HepG2 (cell line): Measurements from ENCODE around the gene TAMALIN. TPM values are rescaled to one million over a fixed set of nuclear protein-coding genes. Genes with fewer than 3 reads are reported as not detected.

Experiments used
- ATAC-seq: fragments of 200-7000 bp; cut with Tn5 transposase; 3 replicates; pipeline ENCODE4 v1.9.1; 2020; ENCODE audit warnings: mild to moderate bottlenecking, moderate library complexity
- BruUV-seq: library from RNA; stranded (reverse); fragments of 400-500 nt; replicated peaks from 2 replicates; lab custom pipeline; 2021; lab: Mats Ljungman, UMichigan
- CTCF ChIA-PET: fragments of 300-600 bp; formaldehyde crosslinking; extraction: SDS; loops from one replicate; lab custom pipeline; 2021; ENCODE audit warnings: low total read pairs, inconsistent platforms, low intra/inter-chr PET ratio; lab: Yijun Ruan, JAX
- POLR2A ChIA-PET: fragments of 350-600 bp; sonication (Branson Sonifier 250); formaldehyde crosslinking; loops from one replicate; lab custom pipeline; 2020; ENCODE audit warnings: antibody characterized with exemption, inconsistent platforms; lab: Yijun Ruan, JAX
- DNase-seq: peaks from one replicate; pipeline ENCODE4 v3.0.0-alpha.2; 2015; ENCODE audit warnings: low spot score
- FAIRE-seq: peaks from 3 replicates; lab custom pipeline; 2011; peaks lifted over from hg19 to GRCh38; lab: Jason Lieb, UNC
- H2AFZ ChIP-seq: one replicate; pipeline ENCODE4 v1.6.1; 2011; ENCODE audit warnings: low read length, inconsistent platforms
- H3K27ac ChIP-seq: fragments of 300-600 bp; 3 replicates; pipeline ENCODE4 v1.8.0; 2011; ENCODE audit warnings: mixed run types, mild to moderate bottlenecking, mixed read lengths, low read length, inconsistent platforms; ENCODE audit not compliant: insufficient read depth; ENCODE audit errors: extremely low read length
- H3K27me3 ChIP-seq, 2 experiments: fragments of 200-600 bp in 1 of 2; 2 replicates in 1 of 2; 3 replicates in 1 of 2; pipeline versions ENCODE4 v1.6.0 to v1.8.0; 2011; ENCODE audit warnings: low read length in 2 of 2, mild to moderate bottlenecking in 2 of 2, moderate library complexity in 2 of 2, inconsistent platforms in 1 of 2; ENCODE audit not compliant: insufficient read depth in 2 of 2, control insufficient read depth in 1 of 2
- H3K36me3 ChIP-seq, 2 experiments: fragments of 200-600 bp in 1 of 2; replicated peaks in 1 of 2; 2 replicates in 1 of 2; 3 replicates in 1 of 2; pipeline versions ENCODE4 v1.5.1 to v1.8.0; 2011; ENCODE audit warnings: low read length in 2 of 2, inconsistent platforms in 1 of 2; ENCODE audit not compliant: insufficient read depth in 2 of 2, control insufficient read depth in 1 of 2
- H3K4me1 ChIP-seq: 2 replicates; pipeline ENCODE4 v1.5.1; 2012; ENCODE audit warnings: low read length, inconsistent platforms; ENCODE audit not compliant: insufficient read depth
- H3K4me2 ChIP-seq: 2 replicates; pipeline ENCODE4 v1.6.0; 2011; ENCODE audit warnings: low read depth, low read length, inconsistent platforms
- H3K4me3 ChIP-seq, 3 experiments: fragments of 200-600 bp in 1 of 3; sonication (generic), shearing (Covaris generic) in 1 of 3; replicated peaks in 1 of 3; 2 replicates each; pipeline ENCODE4 v1.5.1; 2011 to 2016; ENCODE audit warnings: low read length in 3 of 3, inconsistent platforms in 2 of 3, low read depth in 2 of 3, mild to moderate bottlenecking in 2 of 3, control low read depth in 1 of 3, mixed read lengths in 1 of 3; ENCODE audit not compliant: insufficient read depth in 1 of 3
- H3K79me2 ChIP-seq: one replicate; pipeline ENCODE4 v1.6.1; 2011; ENCODE audit warnings: low read length, inconsistent platforms; ENCODE audit not compliant: insufficient read depth
- H3K9ac ChIP-seq: 2 replicates; pipeline ENCODE4 v1.6.0; 2011; ENCODE audit warnings: mild to moderate bottlenecking, low read depth, low read length, inconsistent platforms; ENCODE audit not compliant: insufficient read depth
- H3K9me3 ChIP-seq: 2 replicates; pipeline ENCODE4 v1.5.1; 2012; ENCODE audit warnings: mild to moderate bottlenecking, low read length
- H4K20me1 ChIP-seq: 2 replicates; pipeline ENCODE4 v1.6.0; 2011; ENCODE audit warnings: inconsistent platforms, mild to moderate bottlenecking, low read length, moderate library complexity; ENCODE audit not compliant: insufficient read depth
- AGO2 ChIP-seq: fragments of 200-400 bp; formaldehyde crosslinking; optimal IDR thresholded peaks from 2 replicates; pipeline ENCODE3; 2017; ENCODE audit warnings: mild to moderate bottlenecking, low read depth, low read length, moderate library complexity
- DMAP1 ChIP-seq: IDR thresholded peaks from 2 replicates; pipeline ENCODE4 v1.6.1; 2016
- ELF1 ChIP-seq: sonication (generic); formaldehyde crosslinking; IDR thresholded peaks from 2 replicates; pipeline ENCODE4 v1.4.0; 2020; ENCODE audit warnings: missing genetic modification reagents
- KDM3A ChIP-seq: IDR thresholded peaks from 2 replicates; pipeline ENCODE4 v1.6.1; 2018; ENCODE audit warnings: low read depth, missing compliant biosample characterization
- MTF1 ChIP-seq: sonication (generic); formaldehyde crosslinking; IDR thresholded peaks from 2 replicates; pipeline ENCODE4 v1.5.0; 2020; ENCODE audit warnings: missing genetic modification reagents
- NFYB ChIP-seq: sonication (generic); formaldehyde crosslinking; IDR thresholded peaks from 2 replicates; pipeline ENCODE4 v1.4.0; 2020; ENCODE audit warnings: missing genetic modification reagents
- RBFOX2 ChIP-seq: fragments of 200-400 bp; formaldehyde crosslinking; IDR thresholded peaks from 2 replicates; pipeline ENCODE4 v1.6.1; 2017; ENCODE audit warnings: low read depth, mild to moderate bottlenecking, low read length
- ZNF569 ChIP-seq: sonication (generic); formaldehyde crosslinking; IDR thresholded peaks from 2 replicates; pipeline ENCODE4 v1.5.0; 2020; ENCODE audit warnings: mild to moderate bottlenecking, missing genetic modification reagents, moderate library complexity, borderline replicate concordance
- WGBS: methylation state at CpG from one replicate; pipeline ENCODE4 v1.1.6; 2017; ENCODE audit warnings: low lambda C conversion rate; 5-methylcytosine and 5-hydroxymethylcytosine counted together
- in situ Hi-C: cut with HindIII; loops from 2 replicates; pipeline ENCODE4 v1.10.0; 2017; ENCODE audit warnings: low pct_unique_long_range_greater_than_20kb; ENCODE audit not compliant: extremely low pct_ligation_motif_present
- intact Hi-C: fragments of 100-400 bp; cut with micrococcal nuclease; formaldehyde crosslinking; loops from one replicate; pipeline ENCODE4 v1.10.0; 2022; ENCODE audit not compliant: unreplicated experiment
- polyA plus RNA-seq, 8 experiments: library from polyadenylated mRNA; depleted of rRNA in 3 of 8; stranded (reverse) in 7 of 8; unstranded in 1 of 8; fragments of >200 nt; fragmentation: Illumina TruSeq in 4 of 8; extraction: Trizol in 4 of 8; gene quantifications; 2 replicates each; pipeline versions ENCODE4 v1.2.1 to v1.2.3, GENCODE V29; 2011 to 2016; ENCODE audit warnings: low read depth in 4 of 8, missing spikeins in 1 of 8, mixed read lengths in 1 of 8; ENCODE audit not compliant: insufficient read depth in 1 of 8
- total RNA-seq, 5 experiments: library from RNA; depleted of rRNA; stranded (reverse); fragments of >200 nt; fragmentation: Illumina TruSeq; extraction: Trizol; gene quantifications; 2 replicates each; pipeline ENCODE4 v1.2.3, GENCODE V29; 2016; ENCODE audit warnings: low read depth in 1 of 5
- TF ChIP-seq, protein P1 (sequence below): sonication (generic); formaldehyde crosslinking; IDR thresholded peaks from 2 replicates; pipeline ENCODE4 v1.4.0; 2020; ENCODE audit warnings: missing genetic modification reagents

Gene TAMALIN
- total and polyA plus RNA-seq, 2 of the 13 experiments (the other 11 are each of a cell fraction or from before 2014, with no cell fraction given): 2.9 to 10.9 TPM

DNA sequence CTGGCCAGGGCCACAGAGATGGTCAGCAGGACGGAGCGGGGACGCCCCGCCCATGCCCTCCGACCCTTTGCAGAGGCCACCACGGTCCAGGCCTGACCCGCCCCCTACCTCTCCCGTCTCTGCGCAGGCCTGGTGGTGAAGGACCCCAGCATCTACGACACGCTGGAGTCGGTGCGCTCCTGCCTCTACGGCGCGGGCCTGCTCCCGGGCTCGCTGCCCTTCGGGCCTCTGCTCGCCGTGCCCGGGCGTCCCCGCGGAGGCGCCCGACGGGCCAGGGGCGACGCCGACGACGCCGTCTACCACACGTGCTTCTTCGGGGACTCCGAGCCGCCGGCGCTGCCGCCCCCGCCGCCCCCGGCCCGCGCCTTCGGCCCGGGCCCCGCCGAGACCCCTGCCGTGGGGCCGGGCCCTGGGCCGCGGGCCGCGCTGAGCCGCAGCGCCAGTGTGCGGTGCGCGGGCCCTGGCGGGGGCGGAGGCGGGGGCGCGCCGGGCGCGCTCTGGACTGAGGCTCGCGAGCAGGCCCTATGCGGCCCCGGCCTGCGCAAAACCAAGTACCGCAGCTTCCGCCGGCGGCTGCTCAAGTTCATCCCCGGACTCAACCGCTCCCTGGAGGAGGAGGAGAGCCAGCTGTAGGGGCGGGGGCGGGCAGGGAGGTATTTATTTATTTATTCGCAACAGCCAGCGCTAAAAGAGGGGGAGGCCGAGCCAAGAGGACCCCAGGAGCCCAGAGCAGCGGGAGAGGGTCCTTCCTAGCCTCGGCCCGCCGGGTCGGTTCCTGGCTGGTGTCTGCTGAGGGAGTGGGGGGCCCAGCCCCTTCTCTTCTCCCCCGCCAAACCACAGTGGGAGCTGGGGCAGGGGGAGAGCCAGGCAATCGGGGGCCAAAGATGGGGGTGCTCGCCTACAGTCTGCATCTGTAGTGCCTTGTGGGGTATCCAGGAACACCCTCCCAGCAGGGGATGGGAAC, 8.1 kb downstream of the TAMALIN start:
- Histone ChIP-seq H3K36me3 (peaks cover 4 to 6% of the 10 kb centered on the region in 2 experiments; a peak in 2 of 5 replicates), H3K4me2 (no peak overlapping the region), H3K27ac (no peak overlapping the region), H3K79me2 (no peaks in the 10 kb centered on the region), H3K9me3 (no peaks in the 10 kb centered on the region), H3K27me3 (no peaks in the 10 kb centered on the region), H3K9ac (no peak overlapping the region), H3K4me1 (peaks cover 47% of the 10 kb centered on the region), H2AFZ (no peak overlapping the region), H4K20me1 (no peaks in the 10 kb centered on the region), H3K4me3 (no peak overlapping the region)
- FAIRE-seq (no peak), ATAC-seq (no peak), DNase-seq (no peak)
- TF ChIP-seq ELF1 (CRISPR knock-in tag) (no peak), KDM3A (no peak), MTF1 (CRISPR knock-in tag) (no peak), RBFOX2 (0 out of 2 replicates have a peak, but pooled peaks have one; percentile 31), ZNF569 (CRISPR knock-in tag) (no peak), NFYB (CRISPR knock-in tag) (no peak), DMAP1 (CRISPR knock-in tag) (no peak), AGO2 (peak; percentile 16)
- TF ChIP-seq, protein P1, sequence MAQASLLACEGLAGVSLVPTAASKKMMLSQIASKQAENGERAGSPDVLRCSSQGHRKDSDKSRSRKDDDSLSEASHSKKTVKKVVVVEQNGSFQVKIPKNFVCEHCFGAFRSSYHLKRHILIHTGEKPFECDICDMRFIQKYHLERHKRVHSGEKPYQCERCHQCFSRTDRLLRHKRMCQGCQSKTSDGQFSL (CRISPR knock-in tag): no peak
- WGBS: 97% methylated on average over 74 of the region's 93 CpGs
- in situ Hi-C loops: no loop called here
- ChIA-PET POLR2A (no interaction called here), CTCF (no interaction called here)
- no TSS peak for BruUV-seq
- intact Hi-C loops: no loop called here
